Activated naive CD4-positive, alpha-beta T cell treated with anti-CD3 and anti-CD28 coated beads, Interleukin-2, amount 50 U/mL, for 16 hours (primary cell): ENCODE data around the gene TAAR2.
"Not testable (repeated sequence)": the region's sequence is repeated elsewhere in the genome, so short reads cannot be mapped to it uniquely, and the experiment has no call there.

Experiments
- DNase-seq: peaks from one replicate; pipeline ENCODE4 v3.0.0-alpha.2; 2020

Gene TAAR2

GRCh38 chr6:132611616-132612015 is 12.5 kb downstream of the TAAR2 start:
- no peak for DNase-seq

DNA sequence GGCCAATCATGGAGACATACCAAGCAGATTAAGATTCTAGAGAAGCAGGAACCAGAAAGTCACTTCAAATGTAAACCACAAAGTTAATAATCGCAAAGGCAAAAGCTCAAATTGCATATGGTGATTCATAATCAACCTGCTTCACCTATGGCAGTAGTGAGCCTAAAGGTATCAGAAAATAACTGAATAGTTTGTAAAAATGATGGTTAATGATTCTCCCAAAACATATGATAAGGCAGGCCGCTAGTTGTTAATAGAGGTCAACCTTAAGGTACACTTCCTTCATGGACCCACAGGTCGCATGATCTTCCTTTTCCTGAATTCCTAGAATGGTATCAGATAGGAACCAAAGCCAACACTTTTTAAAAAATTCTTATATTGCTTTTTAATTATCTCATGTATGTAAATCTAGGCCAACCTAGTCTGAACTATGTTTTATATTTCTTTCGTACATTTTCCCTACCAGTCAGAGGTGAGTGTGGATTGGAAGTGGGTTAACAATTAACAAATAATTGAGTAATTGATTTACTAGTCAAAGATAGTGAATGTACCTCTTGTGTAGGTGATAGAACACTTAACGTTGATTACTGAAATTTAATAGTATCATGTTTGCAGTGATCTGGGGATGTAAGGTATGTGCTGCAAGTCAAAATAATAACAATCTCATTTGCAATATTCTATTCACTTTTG is 16.4 kb downstream of the TAAR2 start:
- DNase-seq = no peak

GRCh38 chr6:132604635-132605152 is 19.4 kb downstream of the TAAR2 start:
- no peak for DNase-seq

- not testable (repeated sequence) for DNase-seq
Measured at GRCh38 chr6:132600900-132601299, 23.2 kb downstream of the TAAR2 start.

DNA sequence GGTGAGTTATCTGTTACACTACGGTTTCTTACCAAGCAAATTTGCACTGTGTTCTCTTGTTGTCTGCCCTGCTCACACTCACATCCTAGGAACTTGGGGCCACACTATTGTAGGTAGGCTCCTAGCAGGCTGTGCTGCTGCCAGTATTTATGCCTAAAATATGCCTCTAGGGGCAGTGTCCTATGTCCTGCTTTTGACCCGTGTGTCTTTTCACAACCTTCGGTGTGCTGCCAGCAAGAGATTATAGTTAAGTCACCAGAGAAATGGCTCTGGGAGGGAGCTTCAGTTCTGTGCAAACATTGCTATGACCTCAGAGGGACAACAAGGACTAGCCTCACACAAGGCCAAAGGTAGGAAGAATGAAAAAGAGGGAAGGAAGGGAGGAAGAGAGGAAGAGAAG is 25.6 kb downstream of the TAAR2 start:
- DNase-seq = no peak

GRCh38 chr6:132596201-132596600 is 27.9 kb downstream of the TAAR2 start:
- no peak for DNase-seq

DNA sequence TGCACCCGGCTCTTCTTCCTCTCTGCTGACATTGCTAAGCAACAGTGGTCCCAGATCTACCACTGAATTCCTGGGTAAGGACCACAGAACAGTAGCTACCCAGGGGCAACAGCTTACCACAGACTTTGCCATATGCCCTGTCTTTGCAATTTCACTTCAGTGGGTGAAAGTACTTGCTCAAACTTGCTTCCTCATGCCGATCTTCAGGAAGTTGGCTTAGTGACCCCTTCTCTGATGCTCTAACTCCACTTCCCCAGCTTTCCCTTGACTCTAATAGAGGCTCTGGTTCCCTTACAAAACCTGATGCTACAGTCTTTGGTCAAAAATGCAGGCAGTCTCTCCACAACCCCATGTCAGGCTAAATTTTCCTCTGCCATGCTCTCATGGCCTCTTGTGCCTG is 31.2 kb downstream of the TAAR2 start:
- no peak for DNase-seq

- no peak for DNase-seq
Measured at GRCh38 chr6:132590362-132590761, 33.7 kb downstream of the TAAR2 start.

DNA sequence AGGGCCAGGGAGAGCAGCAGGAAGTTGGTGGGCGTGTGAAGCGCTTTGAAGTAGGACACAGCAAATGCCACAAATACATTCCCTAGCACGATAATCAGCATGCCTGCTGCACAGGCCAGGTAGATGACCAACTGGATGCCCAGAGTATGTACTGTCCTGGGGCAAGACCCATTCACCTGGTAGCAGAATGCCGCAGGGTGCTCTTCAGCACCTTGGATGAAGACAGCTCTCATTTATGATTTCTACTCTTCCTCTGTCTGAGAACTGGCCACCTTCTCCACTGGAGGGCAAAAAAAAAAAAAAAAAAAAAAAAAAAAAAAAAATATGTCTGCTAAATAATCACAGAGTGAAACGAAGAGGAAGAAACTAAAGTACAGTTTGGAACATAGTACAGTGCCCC is 34.6 kb downstream of the TAAR2 start, which contains the start of gene TAAR5:
TSS of gene TAAR5 (minus strand) at position 288 of the 400 bp plus-strand sequence. CDS start at position 233, 55 bp downstream.
- DNase-seq = no peak

- DNase-seq = no peak
Measured at GRCh38 chr6:132587424-132587823, 36.7 kb downstream of the TAAR2 start.

- DNase-seq = no peak
Measured at GRCh38 chr6:132584698-132585097, 39.4 kb downstream of the TAAR2 start.

DNA sequence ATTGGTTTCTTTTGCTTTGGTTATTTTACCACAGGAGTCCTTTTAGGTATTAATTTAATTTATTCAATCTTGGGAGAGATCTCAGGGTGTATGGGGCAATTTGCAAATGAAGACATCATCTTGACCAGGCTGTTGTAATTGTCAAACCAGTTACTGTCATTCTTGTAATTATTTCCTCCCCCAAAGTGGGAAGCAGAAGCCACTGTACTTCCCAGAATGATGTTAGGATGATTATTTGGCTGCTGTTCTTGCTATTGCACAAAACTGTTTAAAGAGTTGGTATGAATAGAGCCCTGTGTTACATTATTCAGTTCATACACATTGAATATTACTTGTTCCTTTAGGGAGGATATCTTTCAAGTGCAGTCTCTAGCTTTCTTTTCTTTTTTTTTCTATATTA is 52.3 kb downstream of the TAAR2 start:
- DNase-seq = no peak

GRCh38 chr6:132570221-132570777 is 53.8 kb downstream of the TAAR2 start, which contains the start of gene TAAR6:
TSS of gene TAAR6 (plus strand) at chr6:132570322. CDS start at chr6:132570322, 0 bp downstream.
- no peak for DNase-seq

DNA sequence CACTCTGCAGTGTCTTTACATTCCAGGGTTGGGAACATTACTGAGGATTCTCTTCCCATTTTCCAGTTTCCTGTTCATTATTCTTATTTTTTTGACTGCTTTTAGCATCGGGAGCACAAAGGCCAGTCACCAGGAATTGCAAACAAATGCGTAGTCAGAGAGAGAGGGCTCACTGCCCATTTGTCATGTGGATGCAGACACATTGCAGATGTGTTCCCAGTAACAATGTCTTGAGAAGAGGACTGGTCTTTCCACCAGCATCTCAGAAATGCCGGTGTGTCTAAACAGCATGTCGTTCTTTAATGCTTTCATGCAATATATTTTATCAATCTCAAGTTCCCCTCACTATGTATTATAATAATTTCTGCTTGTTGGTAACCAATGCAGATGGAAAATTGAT is 54.9 kb downstream of the TAAR2 start:
- no peak for DNase-seq

- DNase-seq = no peak
Measured at GRCh38 chr6:132568611-132569010, 55.5 kb downstream of the TAAR2 start.

DNA sequence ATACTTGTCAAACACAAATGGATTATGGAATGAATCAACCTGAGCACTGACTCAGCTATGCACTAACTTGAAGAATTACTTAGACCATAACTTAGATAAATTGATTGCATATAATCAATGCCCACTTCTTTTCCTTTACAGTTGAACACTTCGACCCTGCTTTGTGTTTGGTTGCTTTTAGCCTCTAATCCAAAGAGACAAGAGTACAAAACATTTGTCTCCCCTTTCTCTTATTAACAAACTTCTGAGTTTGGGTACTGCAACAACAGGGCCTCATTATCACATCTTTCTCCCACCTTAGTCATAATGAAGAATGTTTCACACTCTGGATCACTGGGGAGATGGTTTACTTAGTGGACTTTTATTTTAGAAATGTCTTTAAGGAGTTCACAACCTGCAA is 56.5 kb downstream of the TAAR2 start:
- no peak for DNase-seq
